Measurements from ENCODE around the gene COL19A1.

Gene COL19A1

DNA sequence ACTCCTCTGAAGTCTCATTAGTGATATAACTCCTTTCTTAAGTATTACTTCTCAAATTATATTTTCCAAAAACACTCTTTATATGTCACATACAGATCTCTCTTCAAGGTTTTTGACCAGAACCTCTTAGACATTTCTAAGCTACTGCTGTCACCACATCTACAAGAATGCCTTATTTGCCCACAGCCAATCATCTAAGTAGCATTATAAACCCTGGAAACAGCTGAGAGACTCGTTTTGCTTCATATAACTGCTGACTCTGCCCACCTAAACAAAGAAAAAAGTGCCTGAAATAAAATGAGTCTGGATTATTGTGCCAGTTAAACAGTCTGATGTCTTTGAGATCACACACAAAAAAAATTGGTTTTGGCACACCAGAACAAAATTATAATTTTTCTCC, 270.6 kb downstream of the COL19A1 start:
- Histone ChIP-seq H3K27ac (no peak overlapping the region), H3K36me3 (replicated peaks) (no peaks in the 10 kb centered on the region), H3K27me3 (replicated peaks) (no peaks in the 10 kb centered on the region), H3K4me3 (ENCODE audit: low read depth, low read length) (no peak overlapping the region)
- no peak for DNase-seq
- TF ChIP-seq, protein P1, sequence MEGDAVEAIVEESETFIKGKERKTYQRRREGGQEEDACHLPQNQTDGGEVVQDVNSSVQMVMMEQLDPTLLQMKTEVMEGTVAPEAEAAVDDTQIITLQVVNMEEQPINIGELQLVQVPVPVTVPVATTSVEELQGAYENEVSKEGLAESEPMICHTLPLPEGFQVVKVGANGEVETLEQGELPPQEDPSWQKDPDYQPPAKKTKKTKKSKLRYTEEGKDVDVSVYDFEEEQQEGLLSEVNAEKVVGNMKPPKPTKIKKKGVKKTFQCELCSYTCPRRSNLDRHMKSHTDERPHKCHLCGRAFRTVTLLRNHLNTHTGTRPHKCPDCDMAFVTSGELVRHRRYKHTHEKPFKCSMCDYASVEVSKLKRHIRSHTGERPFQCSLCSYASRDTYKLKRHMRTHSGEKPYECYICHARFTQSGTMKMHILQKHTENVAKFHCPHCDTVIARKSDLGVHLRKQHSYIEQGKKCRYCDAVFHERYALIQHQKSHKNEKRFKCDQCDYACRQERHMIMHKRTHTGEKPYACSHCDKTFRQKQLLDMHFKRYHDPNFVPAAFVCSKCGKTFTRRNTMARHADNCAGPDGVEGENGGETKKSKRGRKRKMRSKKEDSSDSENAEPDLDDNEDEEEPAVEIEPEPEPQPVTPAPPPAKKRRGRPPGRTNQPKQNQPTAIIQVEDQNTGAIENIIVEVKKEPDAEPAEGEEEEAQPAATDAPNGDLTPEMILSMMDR (IDR thresholded peaks at IDR 0.05; ENCODE audit: low read depth, low read length, missing control alignments) = no peak
- in situ Hi-C loops (cut with HindIII; ENCODE audit: low pct_ligation_motif_present, low sequenced_read_pairs) = no loop called here

DNA sequence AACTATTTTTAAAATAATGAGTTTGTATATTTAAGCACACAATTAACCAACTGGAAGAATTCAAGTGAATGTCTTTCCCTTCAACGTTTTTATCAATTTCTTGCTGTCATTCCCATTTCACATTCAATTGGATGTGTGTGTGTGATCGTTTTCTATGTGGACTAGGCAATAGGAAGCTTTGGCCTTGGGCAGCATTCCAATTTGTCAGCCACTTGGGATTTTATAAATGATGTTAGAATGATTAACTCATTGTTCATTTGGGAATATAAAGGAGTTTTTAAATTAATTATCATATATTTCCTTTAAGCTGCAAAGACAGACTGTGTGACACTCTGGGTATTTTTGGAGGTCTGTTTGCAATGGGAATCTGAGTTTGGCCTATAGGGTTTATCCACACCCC, 274.1 kb downstream of the COL19A1 start:
- TF ChIP-seq, protein P1 (IDR thresholded peaks at IDR 0.05; ENCODE audit: low read depth, low read length, missing control alignments) = no peak
- DNase-seq = no peak
- Histone ChIP-seq H3K4me3 (ENCODE audit: low read depth, low read length) (no peak overlapping the region), H3K27ac (no peak overlapping the region), H3K27me3 (replicated peaks) (no peaks in the 10 kb centered on the region), H3K36me3 (replicated peaks) (no peaks in the 10 kb centered on the region)
- in situ Hi-C loops (cut with HindIII; ENCODE audit: low pct_ligation_motif_present, low sequenced_read_pairs) = no loop called here

DNA sequence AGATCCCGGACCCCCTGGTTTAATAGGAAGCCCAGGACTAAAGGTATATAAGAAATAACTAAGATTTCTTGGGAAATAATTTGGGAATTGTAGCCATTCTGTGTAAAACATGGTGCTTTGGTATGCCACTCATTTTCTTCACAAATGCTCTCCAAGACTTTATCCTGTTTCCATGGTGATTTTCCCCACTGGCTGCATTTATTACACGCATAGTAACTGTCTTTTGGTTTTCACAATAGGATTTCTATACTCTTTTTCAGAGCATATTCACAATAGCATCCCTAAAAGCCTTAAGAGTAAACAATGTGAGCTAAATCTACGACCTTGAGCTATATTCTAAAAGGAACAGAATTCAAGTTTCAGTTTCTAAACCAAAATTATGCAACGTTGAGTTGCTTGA, 275.7 kb downstream of the COL19A1 start:
- H3K27ac ChIP-seq = no peak overlapping the region
- H3K36me3 ChIP-seq (replicated peaks) = no peaks in the 10 kb centered on the region
- no peaks in the 10 kb centered on the region for H3K27me3 ChIP-seq (replicated peaks)
- in situ Hi-C loops (cut with HindIII; ENCODE audit: low pct_ligation_motif_present, low sequenced_read_pairs) = no loop called here
- DNase-seq = no peak
- no peak overlapping the region for H3K4me3 ChIP-seq (ENCODE audit: low read depth, low read length)
- TF ChIP-seq, protein P1 (IDR thresholded peaks at IDR 0.05; ENCODE audit: low read depth, low read length, missing control alignments) = no peak

DNA sequence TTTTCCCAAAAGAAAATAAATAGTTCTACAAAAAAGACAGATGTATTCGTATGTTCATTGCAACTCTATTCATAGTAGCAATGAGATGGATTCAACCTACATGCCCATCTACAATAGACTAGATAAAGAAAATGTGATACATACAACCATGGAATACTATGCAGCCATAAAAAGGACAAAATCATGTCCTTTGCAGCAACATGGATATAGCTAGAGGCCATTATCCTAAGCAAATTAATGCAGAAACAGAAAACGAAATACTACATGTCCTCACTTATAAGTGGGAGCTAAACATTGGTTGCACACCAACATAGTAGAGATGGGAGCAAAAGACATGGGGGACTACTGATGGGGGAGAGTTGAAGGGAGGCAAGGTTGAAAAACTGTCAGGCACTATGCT, 278.8 kb downstream of the COL19A1 start:
- H3K27me3 ChIP-seq (replicated peaks) = no peaks in the 10 kb centered on the region
- DNase-seq = no peak
- H3K36me3 ChIP-seq (replicated peaks) = no peaks in the 10 kb centered on the region
- TF ChIP-seq, protein P1 (IDR thresholded peaks at IDR 0.05; ENCODE audit: low read depth, low read length, missing control alignments) = no peak
- in situ Hi-C loops (cut with HindIII; ENCODE audit: low pct_ligation_motif_present, low sequenced_read_pairs) = no loop called here
- no peak overlapping the region for H3K27ac ChIP-seq
- no peak overlapping the region for H3K4me3 ChIP-seq (ENCODE audit: low read depth, low read length)

DNA sequence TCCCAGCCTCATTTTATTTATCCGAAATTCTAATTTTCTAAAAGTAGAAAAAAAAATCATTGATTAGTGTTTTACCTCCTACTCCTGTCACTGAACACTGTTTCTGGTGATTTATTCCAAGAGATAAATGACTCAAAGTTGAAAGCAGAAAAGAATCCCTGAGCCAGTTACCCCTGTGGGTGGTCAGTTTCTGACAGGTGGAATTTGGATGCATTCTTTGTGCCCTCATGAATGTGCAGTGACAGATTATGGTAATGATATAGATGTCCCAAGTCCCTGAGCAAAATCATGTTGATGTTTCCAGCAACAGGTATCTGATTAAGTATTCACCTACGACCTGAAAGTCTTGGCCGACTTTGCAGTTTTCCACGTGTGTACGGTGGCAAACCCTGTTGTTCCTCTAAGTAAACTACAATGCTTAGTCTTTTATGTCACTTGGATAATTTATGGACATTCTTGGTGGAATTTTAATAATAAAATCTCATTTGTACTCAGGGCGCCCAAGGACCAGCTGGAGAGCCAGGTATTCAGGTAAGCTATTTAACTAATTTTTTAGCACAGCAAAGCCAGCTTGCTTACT, 282.9 kb downstream of the COL19A1 start:
- Histone ChIP-seq H3K4me3 (ENCODE audit: low read depth, low read length) (no peak overlapping the region), H3K36me3 (replicated peaks) (no peaks in the 10 kb centered on the region), H3K27ac (no peak overlapping the region), H3K27me3 (replicated peaks) (no peaks in the 10 kb centered on the region)
- in situ Hi-C loops (cut with HindIII; ENCODE audit: low pct_ligation_motif_present, low sequenced_read_pairs) = no loop called here
- DNase-seq = no peak
- TF ChIP-seq, protein P1 (IDR thresholded peaks at IDR 0.05; ENCODE audit: low read depth, low read length, missing control alignments) = no peak

DNA sequence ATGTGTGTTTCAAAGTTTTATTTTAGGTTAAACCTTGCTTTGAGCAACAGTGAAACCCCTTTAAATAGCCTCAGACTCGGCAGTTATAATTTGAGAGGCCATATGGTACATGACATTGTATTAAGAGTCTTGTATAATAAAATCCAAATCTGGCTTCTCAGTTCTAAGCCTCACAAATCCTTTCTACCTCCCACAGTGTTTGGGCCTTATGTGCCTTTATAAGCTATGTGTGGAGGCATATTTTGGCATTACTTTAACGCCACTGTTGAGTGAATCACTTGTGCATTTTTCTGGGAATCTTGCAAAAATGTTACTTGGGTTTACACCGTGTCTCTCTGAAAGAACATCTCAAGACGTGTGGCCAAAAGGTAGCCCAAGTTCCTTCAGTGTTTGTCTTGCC, 284.2 kb downstream of the COL19A1 start:
- in situ Hi-C loops (cut with HindIII; ENCODE audit: low pct_ligation_motif_present, low sequenced_read_pairs) = no loop called here
- no peaks in the 10 kb centered on the region for H3K36me3 ChIP-seq (replicated peaks)
- TF ChIP-seq, protein P1 (IDR thresholded peaks at IDR 0.05; ENCODE audit: low read depth, low read length, missing control alignments) = no peak
- H3K27me3 ChIP-seq (replicated peaks) = no peaks in the 10 kb centered on the region
- DNase-seq = no peak
- no peak overlapping the region for H3K27ac ChIP-seq
- no peak overlapping the region for H3K4me3 ChIP-seq (ENCODE audit: low read depth, low read length)

All from brain microvascular endothelial cell (primary cell).